H1 (cell line): ENCODE measurements around the gene UBE2E1. TPM values are rescaled to one million over a fixed set of nuclear protein-coding genes. Genes with fewer than 3 reads are reported as not detected.

Experiments
- CTCF ChIA-PET: fragments of 300-600 bp; sonication (Branson Sonifier 250); formaldehyde crosslinking; loops from one replicate; lab custom pipeline; 2021; ENCODE audit not compliant: partially characterized antibody; lab: Charles Lee
- POLR2A ChIA-PET: fragments of 300-600 bp; sonication (Branson Sonifier 250); formaldehyde crosslinking; loops from one replicate; lab custom pipeline; 2021; ENCODE audit warnings: inconsistent platforms; ENCODE audit not compliant: partially characterized antibody; lab: Charles Lee
- DNase-seq, 2 experiments: peaks; one replicate each; pipeline versions ENCODE4 v3.0.0 to v3.0.0-alpha.2; 2010 to 2022; ENCODE audit warnings: low spot score in 2 of 2, low read depth in 1 of 2, mixed read lengths in 1 of 2
- FAIRE-seq: peaks from 2 replicates; lab custom pipeline; 2011; peaks lifted over from hg19 to GRCh38; lab: Jason Lieb, UNC
- H2AFZ ChIP-seq: 2 replicates; pipeline ENCODE4 v1.8.1; 2012; ENCODE audit warnings: low read length, inconsistent platforms
- H2AK5ac ChIP-seq: 2 replicates; pipeline ENCODE4 v1.6.1; 2013; ENCODE audit warnings: low read depth, low read length
- H2BK120ac ChIP-seq: replicated peaks from 2 replicates; pipeline ENCODE3; 2013; ENCODE audit warnings: low read depth, low read length, inconsistent platforms
- H2BK12ac ChIP-seq: 2 replicates; pipeline ENCODE4 v1.6.1; 2013; ENCODE audit warnings: low read depth, low read length
- H2BK15ac ChIP-seq: 2 replicates; pipeline ENCODE4 v1.6.1; 2013; ENCODE audit warnings: low read length
- H2BK20ac ChIP-seq: 2 replicates; pipeline ENCODE4 v1.6.1; 2013; ENCODE audit warnings: low read length
- H2BK5ac ChIP-seq: 2 replicates; pipeline ENCODE4 v1.6.1; 2013; ENCODE audit warnings: low read depth, low read length
- H3K14ac ChIP-seq: 2 replicates; pipeline ENCODE4 v1.6.1; 2013; ENCODE audit warnings: inconsistent platforms; ENCODE audit not compliant: insufficient read length
- H3K18ac ChIP-seq: 2 replicates; pipeline ENCODE4 v1.6.1; 2013; ENCODE audit warnings: low read length; ENCODE audit errors: extremely low read depth
- H3K23ac ChIP-seq: 2 replicates; pipeline ENCODE4 v1.6.1; 2013; ENCODE audit warnings: inconsistent platforms; ENCODE audit not compliant: insufficient read length
- H3K23me2 ChIP-seq: 2 replicates; pipeline ENCODE4 v1.6.1; 2013; ENCODE audit warnings: low read depth, low read length
- H3K27ac ChIP-seq: 2 replicates; pipeline ENCODE4 v1.6.1; 2011; ENCODE audit warnings: low read depth, low read length, inconsistent platforms
- H3K27me3 ChIP-seq, 4 experiments: replicated peaks in 1 of 4; 1 replicate in 1 of 4; 2 replicates in 3 of 4; pipeline versions ENCODE4 v1.6.1 to v1.8.1; 2011 to 2013; ENCODE audit warnings: low read length in 3 of 4, mild to moderate bottlenecking in 3 of 4, inconsistent platforms in 2 of 4, mixed read lengths in 2 of 4, moderate library complexity in 1 of 4; ENCODE audit not compliant: control insufficient read depth in 3 of 4, insufficient read depth in 3 of 4; ENCODE audit errors: extremely low read depth in 1 of 4
- H3K36me3 ChIP-seq, 4 experiments: 2 replicates each; pipeline versions ENCODE4 v1.6.1 to v1.8.1; 2011 to 2013; ENCODE audit warnings: mild to moderate bottlenecking in 4 of 4, low read length in 3 of 4, moderate library complexity in 2 of 4, control low read depth in 1 of 4, inconsistent platforms in 1 of 4; ENCODE audit not compliant: insufficient read depth in 4 of 4, control insufficient read depth in 2 of 4
- H3K4ac ChIP-seq: replicated peaks from 2 replicates; pipeline ENCODE3; 2013; ENCODE audit warnings: low read length, low read depth, mixed read lengths, inconsistent platforms; ENCODE audit not compliant: insufficient read length
- H3K4me1 ChIP-seq, 4 experiments: replicated peaks in 1 of 4; 1 replicate in 1 of 4; 2 replicates in 3 of 4; pipeline versions ENCODE4 v1.6.1 to v1.8.1; 2011 to 2013; ENCODE audit warnings: low read length in 3 of 4, inconsistent platforms in 2 of 4, mixed read lengths in 1 of 4; ENCODE audit not compliant: insufficient read depth in 4 of 4, control insufficient read depth in 3 of 4
- H3K4me2 ChIP-seq, 2 experiments: 2 replicates each; pipeline versions ENCODE4 v1.6.1 to v1.8.1; 2011 to 2013; ENCODE audit warnings: low read depth in 2 of 2, low read length in 2 of 2, control low read depth in 1 of 2, inconsistent platforms in 1 of 2, mild to moderate bottlenecking in 1 of 2; ENCODE audit not compliant: insufficient read depth in 1 of 2
- H3K4me3 ChIP-seq, 4 experiments: fragments of 200-600, 300-600 bp in 1 of 4; sonication (generic), shearing (Covaris generic), sonication (Bioruptor Twin) in 1 of 4; 2 replicates each; pipeline versions ENCODE4 v1.5.1 to v1.8.1; 2011 to 2016; ENCODE audit warnings: low read length in 4 of 4, low read depth in 3 of 4, control low read depth in 2 of 4, inconsistent platforms in 2 of 4, mild to moderate bottlenecking in 2 of 4, mixed read lengths in 1 of 4, moderate library complexity in 1 of 4; ENCODE audit not compliant: insufficient read depth in 2 of 4; ENCODE audit errors: extremely low read depth in 1 of 4
- H3K56ac ChIP-seq: replicated peaks from 2 replicates; pipeline ENCODE3; 2013; ENCODE audit warnings: low read depth, mild to moderate bottlenecking, mixed read lengths, low read length, inconsistent platforms; ENCODE audit not compliant: insufficient read length
- H3K79me1 ChIP-seq: 2 replicates; pipeline ENCODE4 v1.6.1; 2013; ENCODE audit warnings: low read depth, low read length, control low read depth
- H3K79me2 ChIP-seq, 2 experiments: 2 replicates each; pipeline versions ENCODE4 v1.6.1 to v1.8.1; 2012 to 2013; ENCODE audit warnings: low read length in 2 of 2, mild to moderate bottlenecking in 2 of 2, inconsistent platforms in 1 of 2; ENCODE audit not compliant: insufficient read depth in 2 of 2, control insufficient read depth in 1 of 2
- H3K9ac ChIP-seq, 4 experiments: replicated peaks in 1 of 4; 1 replicate in 1 of 4; 2 replicates in 3 of 4; pipeline versions ENCODE4 v1.6.1 to v1.8.1; 2011 to 2013; ENCODE audit warnings: low read depth in 3 of 4, low read length in 3 of 4, control low read depth in 2 of 4, mild to moderate bottlenecking in 2 of 4, moderate library complexity in 2 of 4, inconsistent platforms in 1 of 4; ENCODE audit errors: extremely low read depth in 1 of 4
- H3K9me3 ChIP-seq, 2 experiments: 2 replicates each; pipeline versions ENCODE4 v1.6.1 to v1.8.1; 2012 to 2013; ENCODE audit warnings: mild to moderate bottlenecking in 2 of 2, moderate library complexity in 2 of 2, control low read depth in 1 of 2, inconsistent platforms in 1 of 2, low read depth in 1 of 2, low read length in 1 of 2, mixed read lengths in 1 of 2; ENCODE audit not compliant: insufficient read depth in 2 of 2
- H4K20me1 ChIP-seq, 2 experiments: replicated peaks in 1 of 2; 2 replicates each; pipeline versions ENCODE3 to v1.8.1; 2011 to 2013; ENCODE audit warnings: inconsistent platforms in 2 of 2, low read length in 2 of 2, mild to moderate bottlenecking in 1 of 2; ENCODE audit not compliant: insufficient read depth in 2 of 2, control insufficient read depth in 1 of 2
- H4K5ac ChIP-seq: 2 replicates; pipeline ENCODE4 v1.6.1; 2013; ENCODE audit warnings: low read length, low read depth, mixed read lengths, inconsistent platforms; ENCODE audit not compliant: insufficient read length
- H4K8ac ChIP-seq: 2 replicates; pipeline ENCODE4 v1.8.0; 2013; ENCODE audit warnings: mild to moderate bottlenecking, moderate library complexity, low read length, inconsistent platforms; ENCODE audit not compliant: insufficient read depth; ENCODE audit errors: extremely low read depth
- H4K91ac ChIP-seq: replicated peaks from 2 replicates; pipeline ENCODE3; 2013; ENCODE audit warnings: low read length, mixed read lengths, inconsistent platforms; ENCODE audit not compliant: insufficient read length
- ASH2L ChIP-seq: fragments of 200-600, 300-600 bp; sonication (generic); IDR thresholded peaks from one replicate; pipeline ENCODE4 v1.7.1; 2017; ENCODE audit warnings: low read length
- CEBPB ChIP-seq: IDR thresholded peaks from 2 replicates; pipeline ENCODE4 v1.6.1; 2012; ENCODE audit warnings: low read depth, low read length
- CHD2 ChIP-seq: IDR thresholded peaks from 2 replicates; pipeline ENCODE4 v1.6.1; 2012; ENCODE audit warnings: low read length, improper control_type of control experiment
- EGR1 ChIP-seq: IDR thresholded peaks from 2 replicates; pipeline ENCODE4 v1.6.1; 2011; ENCODE audit warnings: low read depth, low read length, borderline replicate concordance
- KDM4A ChIP-seq: IDR thresholded peaks from one replicate; pipeline ENCODE4 v1.7.1; 2012; ENCODE audit warnings: low read depth, mild to moderate bottlenecking, moderate library complexity, low read length, inconsistent platforms; ENCODE audit not compliant: severe bottlenecking
- RNF2 ChIP-seq: fragments of 200-900, 300-1000 bp; sonication (generic); IDR thresholded peaks from 2 replicates; pipeline ENCODE4 v1.7.1; 2016; ENCODE audit warnings: borderline replicate concordance, low read depth, mild to moderate bottlenecking, antibody characterized with exemption, low read length; ENCODE audit not compliant: poor library complexity, severe bottlenecking; ENCODE audit errors: missing control alignments
- SIN3A ChIP-seq, 2 experiments: IDR thresholded peaks in 1 of 2; conservative IDR thresholded peaks in 1 of 2; 2 replicates each; pipeline ENCODE4 v1.6.1; 2011 to 2012; ENCODE audit warnings: low read length in 2 of 2, improper control_type of control experiment in 1 of 2, low read depth in 1 of 2, mild to moderate bottlenecking in 1 of 2
- SP2 ChIP-seq: IDR thresholded peaks from 2 replicates; pipeline ENCODE4 v1.6.1; 2012; ENCODE audit warnings: mild to moderate bottlenecking, low read length, inconsistent platforms
- TAF1 ChIP-seq: IDR thresholded peaks from 2 replicates; pipeline ENCODE4 v1.6.1; 2011; ENCODE audit warnings: mild to moderate bottlenecking, low read depth, low read length
- ZNF274 ChIP-seq: IDR thresholded peaks from 2 replicates; pipeline ENCODE4 v1.7.0; 2012; ENCODE audit warnings: low read length, borderline replicate concordance; ENCODE audit errors: extremely low read depth
- WGBS, 2 experiments: shearing (Covaris generic) in 1 of 2; methylation state at CpG; one replicate each; pipeline versions ENCODE4 v1.1.6 to v1.1.7; 2013 to 2015; ENCODE audit warnings: low lambda C conversion rate in 2 of 2, mixed read lengths in 2 of 2, inconsistent platforms in 1 of 2, low coverage in 1 of 2, missing lambda C conversion rate in 1 of 2; ENCODE audit not compliant: insufficient replicate concordance in 2 of 2, insufficient coverage in 1 of 2, insufficient read length in 1 of 2; ENCODE audit errors: extremely low coverage in 1 of 2, missing lambda C conversion rate in 1 of 2; 5-methylcytosine and 5-hydroxymethylcytosine counted together
- polyA plus RNA-seq, 7 experiments: library from polyadenylated mRNA; depleted of rRNA in 3 of 7; stranded (reverse) in 5 of 7; unstranded in 2 of 7; fragments of >200 nt in 5 of 7; fragments of 200-250 nt in 2 of 7; gene quantifications; 1 replicate in 5 of 7; 2 replicates in 1 of 7; 4 replicates in 1 of 7; pipeline versions ENCODE4 v1.2.1 to v1.2.3, GENCODE V29; 2011 to 2013; ENCODE audit warnings: missing spikeins in 2 of 7, mixed read lengths in 2 of 7
- total RNA-seq: library from RNA; stranded (reverse); fragmentation: NEBNext Ultra II Directional; extraction: Animal tissue kit (Norgen Biotek cat#: 25700); gene quantifications from 2 replicates; pipeline ENCODE4 v1.2.1, GENCODE V29; 2021
- TF ChIP-seq, protein P1 (sequence below): IDR thresholded peaks from 2 replicates; pipeline ENCODE4 v1.6.1; 2012; ENCODE audit warnings: inconsistent platforms

The UBE2E1 gene
- total and polyA plus RNA-seq, 2 of the 8 experiments (the other 6 are each of a cell fraction or from before 2014, with no cell fraction given): 109 to 141 TPM

GRCh38 chr3:23807424-23808015 lies 1.8 kb downstream of the UBE2E1 start:
- ChIA-PET CTCF (interaction anchor here (0.9 to 1.3 kb wide), 3 partner anchors 81 to 328 kb away, joined by 3 to 5 read pairs (median 4); no protein-coding TSS in a partner anchor), POLR2A (interaction anchor here (0.6 to 2.6 kb wide), 16 partner anchors 10 to 116 kb away, joined by 3 to 22 read pairs (median 3); partner anchors contain the start of genes NKIRAS1 and RPL15)
- Histone ChIP-seq H3K18ac (no peak overlapping the region; the same call in 1 of the 2 replicates), H3K27ac (no peak overlapping the region), H2BK5ac (0 out of 2 replicates have a peak overlapping the region, but pooled peaks have one; percentile 35), H3K27me3 (no peaks in the 10 kb centered on the region), H2BK12ac (no peak overlapping the region), H4K91ac (no peak overlapping the region), H4K20me1 (peaks cover 0 to 3% of the 10 kb centered on the region in 2 experiments), H3K56ac (no peak overlapping the region), H2AK5ac (no peak overlapping the region), H4K8ac (no peak overlapping the region), H3K4me3 (peak overlapping the region; percentile 60 to 87 (median 73)), H2BK120ac (no peak overlapping the region), H3K79me1 (0 out of 2 replicates have a peak, but pooled peaks cover 2% of the 10 kb centered on the region), H3K4ac (no peak overlapping the region), H3K36me3 (peaks cover 0 to 16% (median 2%) of the 10 kb centered on the region in 4 experiments; a peak in 3 of 8 replicates), H2AFZ (no peak overlapping the region), H2BK15ac (no peak overlapping the region), H3K9me3 (no peaks in the 10 kb centered on the region), H3K9ac (peak overlapping the region in 2 of 4 experiments; percentile 51 to 63; a peak in 3 of 7 replicates), H4K5ac (no peak overlapping the region), H2BK20ac (no peak overlapping the region), H3K23ac (no peak overlapping the region), H3K14ac (no peak overlapping the region), H3K23me2 (peaks cover 13% of the 10 kb centered on the region; the same call in 1 of the 2 replicates), H3K79me2 (peaks cover 0 to 45% of the 10 kb centered on the region in 2 experiments; a peak in 2 of 4 replicates), H3K4me2 (peak overlapping the region; percentile 74 to 83), H3K4me1 (peaks cover 3 to 18% (median 11%) of the 10 kb centered on the region in 4 experiments; a peak in 5 of 7 replicates)
- DNase-seq: no peak
- no peak for FAIRE-seq
- 42% methylated on average over 5 of the region's 5 CpGs; no CpG with 5 or more reads in 1 of the 2 experiments for WGBS, 2 experiments
- TF ChIP-seq EGR1 (no peak), TAF1 (no peak), RNF2 (no peak), SP2 (no peak), CEBPB (no peak), CHD2 (no peak), ASH2L (no peak), ZNF274 (no peak), SIN3A (conservative IDR thresholded peaks at IDR 0.05 in 1 of 2, IDR thresholded peaks at IDR 0.05 in 1 of 2; ENCODE audit: low read depth in 1 of 2, low read length in 2 of 2) (no peak), KDM4A (no peak)
- TF ChIP-seq, protein P1, sequence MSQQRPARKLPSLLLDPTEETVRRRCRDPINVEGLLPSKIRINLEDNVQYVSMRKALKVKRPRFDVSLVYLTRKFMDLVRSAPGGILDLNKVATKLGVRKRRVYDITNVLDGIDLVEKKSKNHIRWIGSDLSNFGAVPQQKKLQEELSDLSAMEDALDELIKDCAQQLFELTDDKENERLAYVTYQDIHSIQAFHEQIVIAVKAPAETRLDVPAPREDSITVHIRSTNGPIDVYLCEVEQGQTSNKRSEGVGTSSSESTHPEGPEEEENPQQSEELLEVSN: no peak
